NT2/D1 (cell line): ENCODE measurements around the gene RAX.

Experiments
- DNase-seq: peaks from one replicate; pipeline ENCODE4 v3.0.0-alpha.2; 2011; ENCODE audit warnings: low read depth, low spot score
- H3K27me3 ChIP-seq: 2 replicates; pipeline ENCODE4 v1.6.0; 2011; ENCODE audit warnings: mild to moderate bottlenecking; ENCODE audit not compliant: insufficient read length, insufficient read depth
- H3K36me3 ChIP-seq: 2 replicates; pipeline ENCODE4 v1.6.1; 2011; ENCODE audit warnings: mild to moderate bottlenecking, low read length, mixed read lengths; ENCODE audit not compliant: insufficient read depth, insufficient read length
- H3K4me1 ChIP-seq: 2 replicates; pipeline ENCODE4 v1.5.1; 2011; ENCODE audit not compliant: insufficient read depth, insufficient read length
- H3K4me3 ChIP-seq: 2 replicates; pipeline ENCODE4 v1.5.1; 2011; ENCODE audit warnings: low read depth; ENCODE audit not compliant: insufficient read length
- H3K9ac ChIP-seq: 2 replicates; pipeline ENCODE4 v1.6.0; 2011; ENCODE audit warnings: low read depth; ENCODE audit not compliant: insufficient read length
- H3K9me3 ChIP-seq: 2 replicates; pipeline ENCODE4 v1.5.1; 2011; ENCODE audit warnings: mild to moderate bottlenecking, low read length; ENCODE audit not compliant: insufficient read depth
- SUZ12 ChIP-seq: IDR thresholded peaks from 2 replicates; pipeline ENCODE4 v1.6.1; 2011; ENCODE audit not compliant: insufficient read length, insufficient read depth; ENCODE audit errors: extremely low read depth
- YY1 ChIP-seq: IDR thresholded peaks from 2 replicates; pipeline ENCODE4 v1.6.1; 2011; ENCODE audit not compliant: insufficient read length, insufficient read depth
- ZNF274 ChIP-seq: IDR thresholded peaks from 2 replicates; pipeline ENCODE4 v1.6.1; 2011; ENCODE audit warnings: mild to moderate bottlenecking, low read depth, low read length

RAX gene

GRCh38 chr18:59267503-59268126 lies 5.6 kb downstream of the RAX start:
- H3K36me3 ChIP-seq, result no peaks in the 10 kb centered on the region
- peaks cover 53% of the 10 kb centered on the region for H3K9me3 ChIP-seq
- no peak for DNase-seq
- no peak overlapping the region for H3K4me3 ChIP-seq
- H3K27me3 ChIP-seq, result no peaks in the 10 kb centered on the region
- H3K9ac ChIP-seq, result no peak overlapping the region
- TF ChIP-seq ZNF274 (no peak), SUZ12 (no peak), YY1 (no peak)
- H3K4me1 ChIP-seq, result no peaks in the 10 kb centered on the region

DNA sequence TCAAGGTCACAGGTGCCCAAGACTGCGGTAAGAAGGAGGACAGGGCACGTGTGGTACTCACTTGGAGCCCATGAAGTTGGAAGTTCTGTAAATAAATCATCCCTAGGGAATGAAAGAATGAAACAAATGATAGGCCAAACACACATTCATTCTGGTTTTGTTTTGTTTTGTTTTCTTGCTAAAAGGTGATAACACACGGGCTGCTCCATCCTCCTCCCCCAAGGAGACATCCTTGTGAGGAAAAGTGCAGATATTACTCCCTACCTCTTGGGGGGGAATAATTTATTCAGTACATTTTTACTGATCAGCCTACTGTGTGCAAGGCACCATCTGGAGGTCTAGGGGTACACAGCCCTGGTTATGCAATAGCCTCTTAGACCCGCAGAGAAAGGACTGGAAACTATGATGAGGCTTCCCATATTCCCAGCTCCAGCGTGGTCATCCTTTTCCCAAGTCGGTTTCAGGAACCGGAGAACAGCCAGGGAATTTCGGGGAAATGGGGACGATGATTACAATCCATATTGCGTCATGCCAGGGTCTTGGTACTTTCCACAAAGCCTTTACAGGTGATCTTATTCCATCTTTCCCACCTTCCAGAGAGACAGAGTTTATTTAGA lies 6.3 kb downstream of the RAX start:
- Histone ChIP-seq H3K9me3 (peaks cover 47% of the 10 kb centered on the region), H3K27me3 (no peaks in the 10 kb centered on the region), H3K4me1 (no peaks in the 10 kb centered on the region), H3K36me3 (no peaks in the 10 kb centered on the region), H3K9ac (no peak overlapping the region), H3K4me3 (no peak overlapping the region)
- no peak for TF ChIP-seq ZNF274
- TF ChIP-seq SUZ12, result no peak
- TF ChIP-seq YY1, result no peak
- DNase-seq, result no peak

DNA sequence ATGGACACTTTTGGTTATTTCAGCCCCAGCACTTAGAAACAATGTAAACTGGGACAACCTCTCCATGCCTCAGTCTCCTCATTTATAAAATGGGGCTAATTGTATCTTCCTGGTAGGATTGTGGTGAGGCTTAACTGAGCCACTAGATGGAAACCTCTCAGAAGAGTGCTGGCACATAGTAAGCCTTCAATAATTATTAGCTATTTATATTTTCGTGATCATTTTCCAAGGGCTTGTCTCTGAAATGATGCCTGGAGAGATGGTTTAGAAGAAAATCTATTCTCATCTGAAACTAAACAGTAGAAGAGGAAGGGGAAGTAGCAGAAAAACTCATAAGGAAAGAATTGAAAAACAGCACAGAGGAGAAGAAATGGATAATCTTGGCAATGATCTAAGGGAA lies 6.8 kb downstream of the RAX start:
- H3K4me1 ChIP-seq, result no peaks in the 10 kb centered on the region
- peaks cover 41% of the 10 kb centered on the region for H3K9me3 ChIP-seq
- H3K27me3 ChIP-seq, result no peaks in the 10 kb centered on the region
- TF ChIP-seq SUZ12, result no peak
- TF ChIP-seq ZNF274, result no peak
- no peak for TF ChIP-seq YY1
- DNase-seq, result no peak
- H3K4me3 ChIP-seq, result no peak overlapping the region
- no peak overlapping the region for H3K9ac ChIP-seq
- H3K36me3 ChIP-seq, result no peaks in the 10 kb centered on the region

DNA sequence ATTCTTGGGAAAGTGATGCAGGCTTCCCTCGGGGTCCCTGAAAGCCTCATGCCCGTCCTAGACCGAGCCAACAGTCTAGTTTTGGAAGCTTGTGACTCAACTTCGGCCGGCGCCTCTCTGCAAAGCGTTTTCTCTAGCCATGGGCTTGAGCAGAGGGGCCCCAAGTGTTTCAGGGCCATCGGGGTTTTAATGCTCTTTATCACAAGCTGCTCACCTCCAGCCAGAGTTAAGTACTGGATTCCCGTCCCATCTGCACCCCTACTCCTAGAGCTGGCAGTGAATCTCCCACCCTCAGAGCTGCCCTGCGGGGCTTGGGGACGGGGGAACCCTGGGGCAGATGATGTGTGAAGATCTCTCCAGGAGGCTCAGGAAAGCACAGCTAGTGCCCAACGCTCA lies 7.3 kb downstream of the RAX start:
- H3K4me1 ChIP-seq, result no peaks in the 10 kb centered on the region
- no peak for TF ChIP-seq SUZ12
- TF ChIP-seq ZNF274, result no peak
- no peak for TF ChIP-seq YY1
- DNase-seq, result no peak
- H3K27me3 ChIP-seq, result no peaks in the 10 kb centered on the region
- no peaks in the 10 kb centered on the region for H3K36me3 ChIP-seq
- no peak overlapping the region for H3K9ac ChIP-seq
- H3K4me3 ChIP-seq, result no peak overlapping the region
- peaks cover 37% of the 10 kb centered on the region for H3K9me3 ChIP-seq

DNA sequence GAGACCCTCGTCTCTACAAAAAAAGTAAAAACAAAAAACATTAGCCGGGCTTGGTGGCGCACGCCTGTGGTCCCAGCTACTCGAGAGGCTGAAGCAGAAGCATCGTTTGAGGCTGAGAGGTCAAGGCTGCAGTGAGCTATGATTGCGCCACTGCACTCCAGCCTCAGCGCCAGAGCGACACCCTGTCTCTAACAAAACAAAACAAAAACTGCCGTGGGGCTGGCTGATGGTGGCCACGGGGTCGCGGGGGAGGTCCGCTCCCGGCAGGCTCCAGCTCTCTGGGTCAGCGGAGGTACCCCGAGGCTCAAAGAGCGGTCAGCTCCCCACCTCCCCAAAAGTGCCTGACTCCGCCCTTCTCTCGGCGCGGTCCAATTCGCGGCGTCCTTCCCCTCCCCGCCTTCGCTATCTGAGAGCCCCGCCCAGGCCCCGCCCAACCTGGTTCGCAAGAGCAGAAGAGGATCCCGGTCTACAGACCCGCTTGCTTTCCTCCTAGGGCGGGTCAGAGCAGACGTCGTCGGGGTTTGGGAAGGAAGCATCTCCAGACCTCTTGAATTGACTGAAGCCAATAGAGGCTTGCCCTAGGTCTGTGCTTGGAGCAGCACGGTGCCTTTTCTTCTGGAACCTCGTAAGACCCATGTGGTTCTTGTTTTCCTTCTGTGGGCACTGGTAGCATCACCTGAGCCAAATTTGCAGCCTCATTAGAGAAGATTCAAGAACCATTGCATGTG lies 7.8 kb downstream of the RAX start:
- Histone ChIP-seq H3K9ac (no peak overlapping the region), H3K9me3 (peaks cover 32% of the 10 kb centered on the region), H3K36me3 (no peaks in the 10 kb centered on the region), H3K27me3 (no peaks in the 10 kb centered on the region), H3K4me3 (no peak overlapping the region), H3K4me1 (no peaks in the 10 kb centered on the region)
- DNase-seq, result no peak
- TF ChIP-seq SUZ12 (no peak), ZNF274 (no peak), YY1 (no peak)

GRCh38 chr18:59264651-59265245 lies 8.5 kb downstream of the RAX start:
- no peaks in the 10 kb centered on the region for H3K4me1 ChIP-seq
- H3K36me3 ChIP-seq, result no peaks in the 10 kb centered on the region
- H3K27me3 ChIP-seq, result no peaks in the 10 kb centered on the region
- peaks cover 25% of the 10 kb centered on the region for H3K9me3 ChIP-seq
- H3K4me3 ChIP-seq, result no peak overlapping the region
- no peak for TF ChIP-seq SUZ12
- TF ChIP-seq YY1, result no peak
- no peak for TF ChIP-seq ZNF274
- H3K9ac ChIP-seq, result no peak overlapping the region
- DNase-seq, result no peak

DNA sequence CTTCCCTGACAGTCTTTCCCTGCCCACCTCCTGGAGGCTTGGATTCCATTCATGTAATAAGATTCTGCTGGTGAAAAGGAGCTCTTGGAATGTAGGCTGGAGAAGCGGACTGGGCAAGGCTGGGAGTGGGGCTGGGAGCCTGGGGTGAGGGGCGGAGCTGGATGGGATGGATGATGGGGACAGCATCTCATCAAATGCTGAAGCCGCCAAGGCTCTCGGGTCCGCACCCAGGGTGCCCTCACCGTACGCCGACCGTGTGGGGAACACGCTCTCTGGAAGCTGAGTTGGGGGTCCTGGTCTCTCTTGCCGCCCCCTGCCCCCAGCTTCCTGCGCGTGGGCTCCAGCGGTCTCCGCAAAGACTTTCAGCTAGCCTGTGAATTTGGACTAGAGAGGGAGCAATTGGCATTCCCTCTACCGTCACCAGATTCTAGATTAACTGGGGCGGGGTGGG lies 9.1 kb downstream of the RAX start:
- H3K4me3 ChIP-seq, result no peak overlapping the region
- no peaks in the 10 kb centered on the region for H3K27me3 ChIP-seq
- peaks cover 24% of the 10 kb centered on the region; the same call in 1 of the 2 replicates for H3K9me3 ChIP-seq
- no peaks in the 10 kb centered on the region for H3K36me3 ChIP-seq
- TF ChIP-seq ZNF274, result no peak
- TF ChIP-seq YY1, result no peak
- TF ChIP-seq SUZ12, result no peak
- no peak for DNase-seq
- no peak overlapping the region for H3K9ac ChIP-seq
- H3K4me1 ChIP-seq, result no peaks in the 10 kb centered on the region
